DND-41 (cell line): Measurements from ENCODE around the gene LAMC1.

Experiments
- CTCF ChIP-seq: IDR thresholded peaks from 2 replicates; pipeline ENCODE4 v1.5.1; 2012; ENCODE audit warnings: borderline replicate concordance, low read length, moderate library complexity, mild to moderate bottlenecking; ENCODE audit not compliant: poor library complexity, severe bottlenecking; ENCODE audit errors: extremely low read depth
- EZH2 ChIP-seq: IDR thresholded peaks from 3 replicates; pipeline ENCODE4 v1.6.1; 2012; ENCODE audit warnings: borderline replicate concordance, low read depth, mild to moderate bottlenecking, moderate library complexity, low read length, inconsistent platforms; ENCODE audit not compliant: severe bottlenecking

DNA sequence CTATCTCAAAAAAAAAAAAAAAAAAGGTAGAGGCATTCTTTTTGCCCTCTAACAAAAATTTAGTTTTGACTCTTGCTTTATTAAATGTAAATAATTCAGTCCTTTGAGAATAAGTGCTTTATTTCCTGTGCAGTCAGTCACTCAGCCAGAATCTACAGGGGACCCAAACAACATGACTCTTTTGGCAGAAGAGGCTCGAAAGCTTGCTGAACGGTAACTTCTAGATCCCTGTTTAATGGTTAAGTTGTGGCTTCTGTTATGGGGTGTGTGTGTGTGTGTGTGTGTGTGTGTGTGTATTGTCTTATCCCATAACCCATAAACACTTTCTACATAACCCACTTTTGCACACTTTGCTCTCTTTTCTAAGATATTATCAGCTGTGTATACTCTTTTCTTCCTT is 107.9 kb downstream of the LAMC1 start:
- TF ChIP-seq CTCF, result no peak
- no peak for TF ChIP-seq EZH2
